ES-I3 (cell line): ENCODE results near the gene RGL1.

Experiments used
- H3K36me3 ChIP-seq: 2 replicates; pipeline ENCODE4 v1.6.1; 2013; ENCODE audit warnings: mild to moderate bottlenecking, low read length, control low read depth, moderate library complexity; ENCODE audit not compliant: insufficient read depth
- H3K4me1 ChIP-seq: 2 replicates; pipeline ENCODE4 v1.6.1; 2013; ENCODE audit warnings: mild to moderate bottlenecking, control low read depth, low read length; ENCODE audit not compliant: insufficient read depth
- H3K9ac ChIP-seq: 2 replicates; pipeline ENCODE4 v1.6.1; 2013; ENCODE audit warnings: low read depth, mild to moderate bottlenecking, low read length, moderate library complexity
- H3K9me3 ChIP-seq: 2 replicates; pipeline ENCODE4 v1.6.1; 2013; ENCODE audit warnings: mild to moderate bottlenecking, low read length, moderate library complexity; ENCODE audit not compliant: control insufficient read depth, insufficient read depth

The RGL1 gene

DNA sequence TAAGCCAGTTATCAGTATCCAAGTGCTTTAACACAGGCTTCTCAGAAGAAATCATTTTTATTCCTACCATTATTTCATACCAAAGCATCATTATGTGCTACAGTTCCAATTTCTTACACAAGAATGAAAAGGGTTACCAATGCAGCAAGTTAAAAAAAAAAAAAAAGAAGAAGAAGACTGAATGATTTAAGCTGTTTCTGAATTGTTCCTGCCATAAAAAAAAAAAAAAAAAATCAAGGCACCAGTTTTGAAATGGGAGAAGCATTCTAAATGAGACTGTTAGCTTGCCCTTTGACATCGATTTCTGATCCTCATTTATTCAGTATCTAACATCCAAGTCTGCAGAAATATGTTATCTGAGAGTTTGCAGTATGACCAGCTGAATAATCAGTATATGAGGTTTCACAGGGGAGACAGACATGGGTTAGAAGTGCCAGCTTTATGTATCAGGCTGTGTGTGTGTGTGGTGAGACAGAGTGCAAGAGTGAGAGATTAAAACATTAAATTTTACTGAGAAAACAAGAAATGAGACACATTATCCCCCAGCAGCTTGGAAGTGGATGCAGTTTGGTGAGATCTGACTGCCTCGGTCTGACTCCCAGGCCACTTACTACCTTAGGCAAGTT is 126.8 kb downstream of the RGL1 start:
- Histone ChIP-seq H3K4me1 (no peaks in the 10 kb centered on the region), H3K9ac (no peak overlapping the region), H3K9me3 (no peaks in the 10 kb centered on the region), H3K36me3 (no peaks in the 10 kb centered on the region; the same call in 1 of the 2 replicates)

DNA sequence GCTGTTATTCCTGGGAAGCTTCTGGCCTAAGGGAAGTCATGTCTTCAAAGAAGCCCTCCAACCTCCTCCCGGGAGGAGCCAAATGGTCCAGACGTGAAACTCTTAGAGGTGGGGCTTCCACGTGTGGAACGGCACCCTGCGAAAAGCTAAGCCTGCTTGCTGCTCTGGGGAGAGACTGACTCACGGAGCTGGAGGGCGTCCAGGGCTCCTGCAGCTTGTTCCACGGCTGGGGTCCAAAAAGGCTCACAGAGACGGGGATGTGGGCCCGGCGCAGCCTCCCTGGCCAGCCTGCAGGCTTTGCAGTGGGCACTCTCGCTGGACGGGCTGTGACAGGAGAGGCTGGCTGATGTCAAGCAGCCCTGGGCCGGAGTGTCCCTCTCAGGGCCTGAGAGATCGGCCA is 127.5 kb downstream of the RGL1 start:
- no peak overlapping the region for H3K9ac ChIP-seq
- H3K4me1 ChIP-seq: no peaks in the 10 kb centered on the region

GRCh38 chr1:183933528-183934179 is 128.7 kb downstream of the RGL1 start:
- Histone ChIP-seq H3K9ac (no peak overlapping the region), H3K36me3 (no peaks in the 10 kb centered on the region), H3K9me3 (no peaks in the 10 kb centered on the region), H3K4me1 (no peaks in the 10 kb centered on the region)

More for the DNA sequence above, 127.5 kb downstream of the RGL1 start:
- Histone ChIP-seq H3K9me3 (no peaks in the 10 kb centered on the region), H3K36me3 (no peaks in the 10 kb centered on the region; the same call in 1 of the 2 replicates)

GRCh38 chr1:183934314-183934713 is 129.4 kb downstream of the RGL1 start:
- Histone ChIP-seq H3K36me3 (no peaks in the 10 kb centered on the region), H3K9me3 (no peaks in the 10 kb centered on the region), H3K9ac (no peak overlapping the region), H3K4me1 (no peaks in the 10 kb centered on the region)

GRCh38 chr1:183936009-183936408 is 131.1 kb downstream of the RGL1 start:
- Histone ChIP-seq H3K36me3 (no peaks in the 10 kb centered on the region), H3K9ac (no peak overlapping the region), H3K4me1 (no peaks in the 10 kb centered on the region), H3K9me3 (no peaks in the 10 kb centered on the region)

DNA sequence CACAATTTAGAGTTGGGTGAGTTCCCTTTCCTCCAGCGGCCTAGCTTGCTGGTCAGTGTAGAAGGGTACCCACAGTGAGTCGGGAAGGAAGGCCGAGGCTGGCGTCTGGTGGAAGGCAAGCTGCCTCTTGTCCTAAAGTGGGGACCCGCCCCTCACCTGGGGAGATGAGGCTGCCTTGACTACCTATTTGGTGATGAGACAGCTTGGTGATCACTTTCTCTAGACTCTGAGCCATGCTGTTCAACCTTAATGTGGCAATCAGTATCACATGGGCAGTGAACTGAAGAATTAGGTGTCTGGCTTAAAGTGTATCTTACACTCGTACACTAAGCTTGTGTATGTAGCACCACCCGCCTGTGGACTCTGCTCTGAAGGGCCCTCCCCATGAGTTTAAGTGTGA is 131.9 kb downstream of the RGL1 start:
- H3K9ac ChIP-seq: no peak overlapping the region
- no peaks in the 10 kb centered on the region for H3K36me3 ChIP-seq
- no peaks in the 10 kb centered on the region for H3K9me3 ChIP-seq
- H3K4me1 ChIP-seq: no peaks in the 10 kb centered on the region

GRCh38 chr1:183937611-183938010 is 132.7 kb downstream of the RGL1 start:
- Histone ChIP-seq H3K9me3 (no peaks in the 10 kb centered on the region), H3K4me1 (no peaks in the 10 kb centered on the region), H3K9ac (no peak overlapping the region), H3K36me3 (no peaks in the 10 kb centered on the region)

GRCh38 chr1:183941001-183941400 is 136.1 kb downstream of the RGL1 start:
- no peaks in the 10 kb centered on the region for H3K9me3 ChIP-seq
- H3K4me1 ChIP-seq: peaks cover 11% of the 10 kb centered on the region
- H3K36me3 ChIP-seq: no peaks in the 10 kb centered on the region
- no peak overlapping the region for H3K9ac ChIP-seq

DNA sequence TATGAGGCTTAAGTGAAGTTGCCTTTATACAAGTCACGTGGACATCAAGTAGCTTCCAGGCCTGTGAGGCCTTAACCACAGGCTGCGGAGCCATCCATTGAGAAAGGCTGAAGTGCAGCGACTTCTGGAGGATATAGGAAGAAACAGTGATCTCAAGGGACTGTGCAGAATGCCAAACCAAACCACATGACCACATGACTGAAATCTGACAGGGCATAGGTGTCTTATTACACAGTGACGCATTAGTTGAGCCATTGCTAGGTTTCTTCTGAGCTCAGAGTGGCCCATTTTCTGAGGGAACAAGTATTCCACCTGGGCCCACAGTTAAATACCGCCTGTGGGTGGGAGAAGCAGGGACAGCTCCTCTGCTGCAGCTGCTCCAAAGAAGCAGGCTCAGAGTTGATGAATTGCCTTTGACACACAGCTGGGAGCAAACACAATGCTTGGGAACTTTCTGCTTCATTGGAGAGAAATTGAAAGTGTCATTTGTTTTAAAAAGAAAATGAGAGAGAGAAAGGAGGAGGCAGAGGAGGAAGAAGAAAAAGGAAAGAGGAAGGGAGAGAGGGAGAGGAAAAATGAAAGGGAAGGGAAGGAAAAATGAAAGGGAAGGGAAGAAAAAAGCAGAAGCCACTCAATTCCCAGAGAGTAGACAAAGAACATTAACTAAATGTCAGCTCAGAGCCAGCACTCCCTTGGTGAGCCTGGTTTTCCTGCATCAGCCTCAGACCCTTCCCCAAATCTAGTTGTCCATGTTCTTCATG is 138.2 kb downstream of the RGL1 start:
- Histone ChIP-seq H3K4me1 (peaks cover 13% of the 10 kb centered on the region), H3K36me3 (no peaks in the 10 kb centered on the region), H3K9ac (no peak overlapping the region), H3K9me3 (no peaks in the 10 kb centered on the region)

DNA sequence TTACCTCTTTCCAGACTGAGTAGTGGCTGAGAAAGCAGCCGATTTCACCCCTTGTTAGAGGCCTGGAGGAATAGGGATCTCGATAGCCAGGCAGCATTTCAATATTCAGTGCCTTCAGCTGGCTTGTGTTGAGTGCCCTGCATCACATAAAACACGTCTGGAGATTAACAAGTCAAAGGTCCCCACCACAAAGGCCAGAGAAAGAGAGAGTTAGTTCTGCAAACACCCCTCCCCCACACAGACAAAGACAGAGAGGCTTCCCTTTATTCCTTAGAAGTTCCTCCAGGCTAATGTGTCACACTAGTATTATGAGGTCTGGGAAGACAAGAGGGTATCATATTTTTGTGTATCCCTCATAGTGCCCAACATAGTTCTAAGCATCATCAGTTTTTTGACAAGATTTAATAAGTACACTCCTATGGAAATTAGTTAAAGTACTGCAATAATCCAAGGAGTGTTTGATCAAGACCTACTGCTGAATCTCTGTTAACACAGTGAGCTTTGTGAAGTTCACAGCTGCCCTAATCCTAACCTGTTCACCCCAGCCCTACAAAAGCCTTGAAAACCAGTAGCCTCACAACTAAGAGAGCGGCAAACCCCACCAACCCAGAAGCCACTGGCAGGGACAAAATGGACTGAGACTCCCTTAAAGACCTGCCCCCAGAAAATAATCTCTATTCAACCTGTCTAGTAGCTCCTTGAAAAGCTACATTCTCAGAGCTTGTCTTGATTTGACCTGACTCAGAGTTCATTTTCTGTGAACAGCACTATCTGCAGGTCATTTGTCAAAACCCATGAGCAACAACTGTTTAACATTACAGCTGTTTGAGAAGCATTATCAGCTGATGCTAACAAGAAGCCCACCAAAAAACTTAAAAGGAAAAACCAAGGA is 140.8 kb downstream of the RGL1 start:
- no peak overlapping the region for H3K9ac ChIP-seq
- H3K4me1 ChIP-seq: peaks cover 13% of the 10 kb centered on the region
- H3K36me3 ChIP-seq: no peaks in the 10 kb centered on the region
- H3K9me3 ChIP-seq: no peaks in the 10 kb centered on the region

GRCh38 chr1:183946320-183946613 is 141.3 kb downstream of the RGL1 start:
- Histone ChIP-seq H3K9me3 (no peaks in the 10 kb centered on the region), H3K36me3 (no peaks in the 10 kb centered on the region)

DNA sequence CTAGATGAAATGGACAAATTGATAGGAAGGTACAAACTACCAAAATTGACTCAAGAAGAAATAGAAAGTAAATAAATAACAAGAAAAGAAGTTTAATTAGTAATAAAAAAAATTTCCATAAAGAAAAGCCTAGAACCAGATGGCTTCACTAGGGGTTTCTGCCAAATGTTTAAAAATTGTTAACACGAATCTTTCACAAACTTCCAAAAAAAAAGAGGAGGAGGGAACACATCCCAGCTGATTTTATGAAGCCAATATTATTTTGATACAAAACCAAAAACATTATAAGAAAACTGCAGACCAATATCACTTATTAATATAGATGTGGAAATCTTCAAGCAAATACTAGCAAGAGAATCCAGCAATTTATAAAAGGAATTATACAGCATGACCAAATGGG is 143.1 kb downstream of the RGL1 start:
- Histone ChIP-seq H3K4me1 (peaks cover 13% of the 10 kb centered on the region), H3K9me3 (no peaks in the 10 kb centered on the region), H3K9ac (no peak overlapping the region), H3K36me3 (no peaks in the 10 kb centered on the region)

More at GRCh38 chr1:183946320-183946613, 141.3 kb downstream of the RGL1 start:
- no peak overlapping the region for H3K9ac ChIP-seq
- H3K4me1 ChIP-seq: peaks cover 13% of the 10 kb centered on the region

DNA sequence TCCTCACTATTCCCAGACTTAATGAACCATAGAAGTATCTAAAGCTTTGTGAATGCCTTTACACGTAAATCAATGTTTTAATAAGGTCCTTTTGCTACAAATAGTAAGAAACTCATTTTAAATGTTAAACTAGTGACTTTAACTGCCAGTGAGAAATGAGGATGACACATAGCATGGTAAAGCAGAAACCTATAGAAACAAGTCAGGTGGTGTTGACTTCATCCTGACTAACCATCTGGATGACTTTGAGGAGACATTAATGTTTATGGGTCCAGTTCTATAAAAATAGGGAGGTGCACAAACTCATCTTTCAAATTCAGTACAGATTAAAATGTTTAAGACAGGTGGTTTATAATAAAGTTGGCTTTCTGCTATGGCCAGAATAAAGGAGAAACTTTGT is 147.2 kb downstream of the RGL1 start:
- Histone ChIP-seq H3K9me3 (no peaks in the 10 kb centered on the region), H3K4me1 (peaks cover 5% of the 10 kb centered on the region; the same call in 1 of the 2 replicates), H3K36me3 (no peaks in the 10 kb centered on the region)

GRCh38 chr1:183953031-183953430 is 148.1 kb downstream of the RGL1 start:
- Histone ChIP-seq H3K4me1 (peaks cover 5% of the 10 kb centered on the region; the same call in 1 of the 2 replicates), H3K36me3 (no peaks in the 10 kb centered on the region), H3K9ac (no peak overlapping the region), H3K9me3 (no peaks in the 10 kb centered on the region)

More for the DNA sequence above, 147.2 kb downstream of the RGL1 start:
- H3K9ac ChIP-seq: no peak overlapping the region
